HG03442 (cell line): ENCODE measurements around the gene VCL.
"Not testable (repeated sequence)": the region's sequence is repeated elsewhere in the genome, so short reads cannot be mapped to it uniquely, and the experiment has no call there.

Experiments used
- ATAC-seq: cut with Tn5 transposase; IDR thresholded peaks from one replicate; pipeline ENCODE4 v1.9.1; 2021; ENCODE audit warnings: mild to moderate bottlenecking, moderate library complexity; ENCODE audit not compliant: unreplicated experiment

Gene VCL

GRCh38 chr10:74103560-74104258 lies 105.8 kb downstream of the VCL start:
- no peak for ATAC-seq

DNA sequence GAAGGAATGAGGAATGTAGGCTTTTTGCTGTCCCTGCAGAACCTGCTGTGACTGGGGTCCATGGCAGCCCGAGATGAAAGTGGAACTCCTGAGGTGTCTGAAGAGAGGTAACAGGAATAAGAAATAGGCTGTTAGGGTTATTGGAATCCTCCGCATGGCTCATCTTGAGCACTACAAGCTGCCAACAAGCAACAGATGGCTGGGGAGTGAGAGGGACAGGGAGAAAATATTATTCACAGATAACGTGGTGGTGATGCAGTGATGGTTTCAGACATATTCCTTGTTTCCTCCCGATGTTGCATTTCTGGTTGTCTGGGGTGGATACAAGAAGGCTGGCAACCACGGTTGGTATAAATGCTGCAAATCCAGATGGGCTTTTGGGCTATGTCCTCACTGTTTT lies 106.6 kb downstream of the VCL start:
- no peak for ATAC-seq

- ATAC-seq, result no peak
Measured at GRCh38 chr10:74104996-74105395, 107.1 kb downstream of the VCL start.

DNA sequence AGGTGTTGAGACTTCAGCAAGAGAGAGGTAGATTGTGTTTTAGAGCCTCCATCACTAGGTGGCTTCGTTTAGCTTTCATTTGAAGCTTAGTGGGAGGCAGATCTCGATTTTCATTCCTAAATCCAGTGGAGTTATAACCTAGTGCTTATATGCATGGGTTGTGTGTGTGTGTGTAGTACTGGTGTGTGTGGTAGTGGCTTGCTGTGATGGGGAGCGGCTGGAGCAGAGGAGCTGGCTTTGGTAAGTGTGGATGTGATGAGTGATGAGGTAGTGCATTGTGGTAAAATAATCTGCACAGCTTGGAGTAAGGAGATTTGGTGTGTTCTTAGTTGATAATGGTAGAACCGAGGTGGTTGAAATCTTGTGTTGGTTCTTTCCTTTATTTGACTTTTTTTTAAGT lies 109.5 kb downstream of the VCL start:
- no peak for ATAC-seq

DNA sequence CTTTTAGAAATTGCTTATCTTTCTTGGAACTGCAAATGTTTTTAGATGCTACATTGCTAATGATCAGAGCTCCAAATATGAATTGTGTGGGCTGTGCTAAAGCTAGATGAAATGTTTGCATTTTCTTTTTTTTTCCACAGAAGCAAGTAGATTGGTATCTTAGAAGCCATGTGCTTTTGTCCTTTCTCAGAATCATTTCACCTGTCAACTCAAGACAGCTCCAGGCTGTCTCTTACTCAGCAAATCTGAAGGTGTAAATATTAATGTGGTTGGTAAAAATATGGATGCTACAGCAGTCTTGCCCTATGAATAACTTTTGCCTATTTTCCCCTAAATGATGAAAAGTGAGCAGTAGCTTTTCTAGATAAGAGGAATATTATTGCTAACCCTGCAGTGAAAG lies 111.5 kb downstream of the VCL start:
- ATAC-seq, result no peak

- ATAC-seq, result no peak
Measured at GRCh38 chr10:74110120-74110519, 112.2 kb downstream of the VCL start.

- no peak for ATAC-seq
Measured at GRCh38 chr10:74111799-74112198, 113.9 kb downstream of the VCL start.

DNA sequence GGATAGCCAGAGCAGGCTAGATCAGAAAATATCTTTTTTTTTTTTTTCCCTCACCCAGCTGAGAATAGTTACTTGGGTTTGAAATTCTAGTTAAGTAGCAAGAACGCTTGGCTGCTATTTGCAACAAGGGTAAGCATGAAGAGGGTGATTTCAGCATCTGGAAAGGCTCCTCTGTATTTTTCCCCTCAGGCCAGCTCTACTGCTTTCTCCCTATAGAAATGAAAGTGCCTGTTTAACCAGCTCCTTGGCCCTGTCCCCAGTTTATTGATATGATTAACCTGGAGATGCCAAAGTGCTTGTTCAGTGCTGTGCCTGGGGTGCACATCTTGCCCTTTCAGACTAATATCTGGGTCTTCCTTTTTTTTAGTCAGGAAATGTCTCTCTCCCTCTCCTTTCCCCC lies 115.6 kb downstream of the VCL start:
- no peak for ATAC-seq

GRCh38 chr10:74114041-74114448 lies 116.1 kb downstream of the VCL start:
- no peak for ATAC-seq

DNA sequence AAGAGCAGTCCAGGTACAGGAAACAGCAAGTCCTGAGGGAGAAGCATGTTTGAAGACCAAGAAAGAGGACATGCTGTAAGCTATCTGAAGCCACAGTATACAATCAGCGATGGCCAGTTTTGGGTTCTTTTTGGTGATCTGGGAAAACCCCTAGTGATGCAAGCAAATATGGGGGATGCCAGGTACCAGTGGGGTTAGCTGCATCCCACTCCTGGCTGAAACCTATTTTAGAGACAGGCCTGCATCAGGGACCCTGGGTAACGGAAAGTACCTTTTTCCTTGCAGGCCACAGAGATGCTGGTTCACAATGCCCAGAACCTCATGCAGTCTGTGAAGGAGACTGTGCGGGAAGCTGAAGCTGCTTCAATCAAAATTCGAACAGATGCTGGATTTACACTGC lies 119.8 kb downstream of the VCL start:
- ATAC-seq, result no peak

GRCh38 chr10:74118804-74119203 lies 120.9 kb downstream of the VCL start:
- no peak for ATAC-seq

DNA sequence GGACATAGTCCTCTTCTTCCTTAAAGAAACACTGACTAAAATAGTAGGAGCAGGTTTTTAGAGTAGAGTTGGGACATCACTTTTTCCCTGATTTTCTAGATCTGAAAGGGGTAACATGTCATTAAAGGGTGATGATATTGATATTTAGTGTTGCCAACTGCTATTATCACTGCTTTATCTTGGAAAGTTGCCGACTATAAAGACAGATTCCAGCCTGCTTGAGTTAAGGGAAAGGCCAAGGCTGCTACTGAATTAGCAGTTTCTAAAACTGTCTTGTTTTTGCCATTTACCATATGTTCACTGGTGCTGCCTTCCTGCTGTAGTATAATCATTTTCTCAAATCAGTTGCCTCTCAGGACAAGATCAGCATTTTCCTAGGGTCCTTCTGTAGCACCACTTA lies 123.0 kb downstream of the VCL start:
- ATAC-seq, result no peak

DNA sequence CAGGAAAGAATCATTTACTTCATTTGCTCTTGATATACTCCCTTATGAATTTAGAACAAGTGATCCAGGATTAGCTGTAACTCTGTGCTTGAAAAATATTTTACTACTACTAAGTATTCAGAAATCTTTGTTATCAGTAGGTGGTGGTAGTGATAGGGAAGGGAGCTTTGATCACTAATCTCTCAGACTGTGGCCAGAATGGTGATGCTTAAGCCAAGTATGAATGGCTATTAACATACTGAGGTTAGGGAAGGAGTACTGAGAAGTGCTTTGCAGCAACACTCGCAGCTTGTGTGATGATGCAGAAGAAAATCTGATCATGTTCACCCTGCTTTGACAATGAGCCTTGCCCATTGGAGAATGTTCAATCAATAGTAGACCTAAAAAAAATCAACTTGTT lies 123.5 kb downstream of the VCL start:
- ATAC-seq, result no peak

DNA sequence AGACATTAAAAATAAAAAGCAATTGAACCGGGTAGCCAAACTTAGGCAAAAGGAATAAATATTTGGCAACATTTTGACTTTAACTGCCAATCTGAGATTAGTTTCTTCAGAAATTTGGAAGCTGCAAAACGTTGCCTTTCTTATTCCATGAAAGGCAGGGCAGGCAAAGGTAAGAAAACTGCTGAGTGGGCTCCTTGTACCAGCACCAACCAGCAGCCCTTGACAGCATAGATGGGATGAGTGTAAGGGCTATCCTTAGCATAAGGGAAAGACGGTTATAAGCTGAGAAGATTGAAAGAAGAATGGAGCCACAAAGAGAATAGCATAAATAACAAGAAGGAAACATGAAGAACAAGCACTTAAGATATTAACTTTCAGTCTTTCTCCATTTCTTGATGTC lies 124.1 kb downstream of the VCL start:
- no peak for ATAC-seq

GRCh38 chr10:74123081-74123480 lies 125.2 kb downstream of the VCL start:
- ATAC-seq, result no peak

DNA sequence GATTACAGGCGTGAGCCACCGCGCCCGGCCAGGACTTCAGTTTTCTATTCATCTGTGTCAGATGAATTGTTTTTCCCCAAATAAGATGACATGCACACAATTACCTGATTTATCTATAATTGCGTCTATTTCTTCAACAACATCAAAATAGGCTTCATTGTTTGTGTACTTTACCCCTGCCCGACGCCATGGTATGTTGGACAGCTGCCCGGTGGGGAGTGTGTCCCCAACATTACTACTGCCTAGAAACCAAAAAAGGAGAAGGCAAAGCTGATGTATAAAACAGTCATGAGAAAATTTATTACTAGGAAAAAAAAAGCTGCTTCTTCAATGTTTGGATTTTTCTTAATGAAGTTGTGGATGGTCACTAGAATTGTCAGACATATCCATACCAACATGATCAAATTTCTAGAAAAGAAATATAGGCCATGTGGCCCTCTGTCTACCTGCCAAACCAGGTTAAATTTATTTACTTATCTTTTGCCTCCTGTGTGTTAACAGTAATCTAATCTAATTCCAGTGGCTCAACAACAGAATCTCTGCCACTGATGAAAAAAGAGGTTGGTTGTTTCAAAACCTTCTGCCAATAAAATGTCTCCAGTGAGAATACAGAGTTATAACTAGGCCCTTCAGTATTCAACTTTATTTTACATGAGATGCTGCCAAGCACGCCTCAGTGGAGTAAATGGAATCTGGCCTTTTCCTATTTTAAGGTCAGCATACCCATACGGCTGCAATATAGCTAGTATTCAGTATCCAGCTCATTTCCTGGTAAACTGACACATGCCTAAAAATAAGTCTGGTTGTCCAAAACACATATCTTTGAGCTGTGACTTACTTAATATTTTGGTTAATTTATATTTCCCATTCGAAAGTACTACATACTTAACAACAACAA lies 136.3 kb downstream of the VCL start:
- no peak for ATAC-seq

DNA sequence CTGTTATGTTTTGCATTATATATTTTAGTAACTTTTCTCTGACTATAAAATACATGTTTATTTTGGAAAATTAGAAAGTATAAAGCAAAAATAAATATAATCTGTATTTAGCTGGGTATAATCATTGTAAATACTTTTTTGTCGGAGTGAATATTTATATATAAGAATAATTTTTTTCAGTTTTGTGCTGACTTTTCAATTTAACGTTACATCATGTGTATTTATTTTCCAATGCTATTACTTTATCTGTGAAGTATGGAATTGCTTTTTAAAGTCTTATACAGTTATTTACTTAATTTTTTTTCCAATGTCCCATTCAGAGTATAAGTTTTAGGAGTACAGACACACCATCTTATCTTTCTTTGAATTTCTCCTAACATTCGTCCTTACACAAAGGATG lies 137.5 kb downstream of the VCL start:
- ATAC-seq, result no peak

DNA sequence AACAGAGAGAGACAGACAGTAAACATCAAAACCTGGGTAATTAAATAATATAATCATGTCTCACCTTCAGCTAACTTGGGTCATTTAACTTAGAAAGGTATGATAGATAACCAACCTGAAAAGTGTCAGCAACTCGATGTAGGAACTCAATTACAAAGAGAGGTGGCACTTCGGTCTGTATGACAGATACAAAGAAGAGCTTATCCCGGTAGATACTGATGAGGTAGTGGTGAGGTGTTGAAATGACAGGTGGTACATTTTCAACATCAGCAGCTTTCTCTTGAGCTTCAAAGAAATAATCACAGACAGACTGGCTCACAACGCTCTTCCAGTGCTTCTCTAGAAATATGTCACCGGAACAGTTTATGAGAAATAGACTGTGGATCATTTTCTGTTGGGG lies 140.1 kb downstream of the VCL start:
- ATAC-seq, result no peak

GRCh38 chr10:74138596-74138995 lies 140.7 kb downstream of the VCL start:
- ATAC-seq, result not testable (repeated sequence)

GRCh38 chr10:74139981-74140380 lies 142.1 kb downstream of the VCL start:
- no peak for ATAC-seq

DNA sequence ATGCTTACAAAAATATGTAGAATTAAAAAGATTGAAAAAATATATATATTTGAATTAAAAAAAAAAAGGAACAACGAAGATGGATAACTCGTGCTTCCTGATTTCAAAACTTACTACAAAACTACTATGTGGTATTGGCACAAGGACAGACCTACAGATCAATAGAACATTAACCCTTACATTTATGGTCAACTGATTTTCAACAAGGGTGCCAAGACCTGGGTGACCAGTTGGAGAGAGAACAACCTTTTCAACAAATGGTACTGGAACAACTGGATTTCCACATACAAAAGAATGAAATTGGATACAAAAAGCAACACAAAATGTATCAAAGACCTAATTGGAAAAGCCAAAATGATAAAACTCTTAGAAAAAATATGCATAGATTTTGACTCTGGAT lies 142.6 kb downstream of the VCL start:
- no peak for ATAC-seq

- ATAC-seq, result no peak
Measured at GRCh38 chr10:74145133-74145532, 147.2 kb downstream of the VCL start.
